Testis (tissue), 2 donors: ENCODE results near the gene DACT2.
"Not testable (repeated sequence)": the region's sequence is repeated elsewhere in the genome, so short reads cannot be mapped to it uniquely, and the experiment has no call there.

Experiments
- CTCF ChIP-seq, 3 experiments: fragments of 450-650 bp in 2 of 3; fragments of 200-600 bp in 1 of 3; sonication (generic) in 1 of 3; IDR thresholded peaks; one replicate each; pipeline ENCODE4 v1.5.1; 2016 to 2019; ENCODE audit warnings: antibody characterized with exemption in 3 of 3, mild to moderate bottlenecking in 2 of 3, moderate library complexity in 1 of 3
- POLR2A ChIP-seq: fragments of 450-650 bp; IDR thresholded peaks from one replicate; pipeline ENCODE4 v1.6.1; 2017; ENCODE audit warnings: antibody characterized with exemption, mild to moderate bottlenecking, moderate library complexity

DNA sequence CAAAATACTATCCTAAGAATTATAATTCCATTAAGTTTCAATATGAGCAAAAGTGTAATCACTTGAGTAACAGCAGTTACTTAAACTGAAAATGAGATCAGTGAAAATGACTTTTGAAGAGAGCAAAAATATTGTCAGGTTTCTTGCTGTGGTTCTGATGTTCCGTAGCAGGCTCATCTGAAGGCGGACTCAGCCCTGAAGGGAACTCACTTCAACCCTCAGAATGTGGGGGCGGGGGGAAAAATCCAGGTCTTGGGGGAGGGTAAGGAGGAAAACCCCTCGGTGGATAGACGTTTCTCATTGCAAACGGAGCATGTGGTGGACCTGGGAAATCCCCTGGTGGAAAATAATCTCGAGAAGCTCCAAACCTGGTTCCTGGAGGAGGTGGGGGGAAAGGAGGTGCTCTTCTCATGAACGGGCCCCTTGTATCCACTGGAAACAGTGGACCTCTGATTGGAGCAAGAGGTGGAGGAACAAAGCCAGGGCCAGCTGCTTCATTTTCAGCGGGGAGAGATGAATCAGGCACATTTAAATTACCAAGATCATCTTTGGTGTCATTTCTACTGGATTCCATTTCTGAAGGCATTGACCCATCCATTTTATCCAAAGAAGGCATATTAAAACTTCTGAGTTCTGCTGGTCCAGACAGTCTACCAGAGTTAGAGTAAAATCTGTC is 32.7 kb downstream of the DACT2 start:
- not testable (repeated sequence) for TF ChIP-seq CTCF (IDR thresholded peaks at IDR 0.05); POLR2A
